Measurements from ENCODE around the gene KIF26B.

The KIF26B gene

DNA sequence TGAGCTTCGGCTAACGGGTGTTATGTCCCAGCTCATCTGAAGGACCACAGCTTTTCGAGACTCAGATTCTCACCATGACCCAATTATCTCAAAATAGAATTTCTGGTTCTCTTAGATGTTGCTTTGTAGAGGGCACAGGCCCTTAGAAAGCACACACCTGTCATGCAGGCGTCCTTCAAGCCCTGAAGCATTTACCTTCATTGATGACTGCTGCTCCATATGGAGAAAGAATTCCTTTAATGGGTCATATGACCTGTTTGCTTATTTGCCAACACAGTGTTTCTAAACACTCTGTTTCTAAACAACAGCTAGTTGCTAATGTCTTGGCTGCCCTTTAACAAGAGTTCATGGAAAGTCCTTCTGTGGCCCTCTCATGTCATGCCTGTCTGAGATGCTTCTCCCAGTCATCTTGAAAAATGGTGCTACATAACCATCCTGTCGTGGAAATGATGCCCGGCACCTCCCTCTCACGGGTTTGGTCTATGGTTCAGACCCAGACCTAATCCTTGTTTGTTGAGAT, 495.7 kb downstream of the KIF26B start:
- no peak overlapping the region for H3K4me3 ChIP-seq (ENCODE audit: low read depth, low read length)
- DNase-seq (ENCODE audit: low read depth), result no peak
- TF ChIP-seq, protein P1, sequence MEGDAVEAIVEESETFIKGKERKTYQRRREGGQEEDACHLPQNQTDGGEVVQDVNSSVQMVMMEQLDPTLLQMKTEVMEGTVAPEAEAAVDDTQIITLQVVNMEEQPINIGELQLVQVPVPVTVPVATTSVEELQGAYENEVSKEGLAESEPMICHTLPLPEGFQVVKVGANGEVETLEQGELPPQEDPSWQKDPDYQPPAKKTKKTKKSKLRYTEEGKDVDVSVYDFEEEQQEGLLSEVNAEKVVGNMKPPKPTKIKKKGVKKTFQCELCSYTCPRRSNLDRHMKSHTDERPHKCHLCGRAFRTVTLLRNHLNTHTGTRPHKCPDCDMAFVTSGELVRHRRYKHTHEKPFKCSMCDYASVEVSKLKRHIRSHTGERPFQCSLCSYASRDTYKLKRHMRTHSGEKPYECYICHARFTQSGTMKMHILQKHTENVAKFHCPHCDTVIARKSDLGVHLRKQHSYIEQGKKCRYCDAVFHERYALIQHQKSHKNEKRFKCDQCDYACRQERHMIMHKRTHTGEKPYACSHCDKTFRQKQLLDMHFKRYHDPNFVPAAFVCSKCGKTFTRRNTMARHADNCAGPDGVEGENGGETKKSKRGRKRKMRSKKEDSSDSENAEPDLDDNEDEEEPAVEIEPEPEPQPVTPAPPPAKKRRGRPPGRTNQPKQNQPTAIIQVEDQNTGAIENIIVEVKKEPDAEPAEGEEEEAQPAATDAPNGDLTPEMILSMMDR (conservative IDR thresholded peaks at IDR 0.05; ENCODE audit: low read depth, low read length), result no peak

DNA sequence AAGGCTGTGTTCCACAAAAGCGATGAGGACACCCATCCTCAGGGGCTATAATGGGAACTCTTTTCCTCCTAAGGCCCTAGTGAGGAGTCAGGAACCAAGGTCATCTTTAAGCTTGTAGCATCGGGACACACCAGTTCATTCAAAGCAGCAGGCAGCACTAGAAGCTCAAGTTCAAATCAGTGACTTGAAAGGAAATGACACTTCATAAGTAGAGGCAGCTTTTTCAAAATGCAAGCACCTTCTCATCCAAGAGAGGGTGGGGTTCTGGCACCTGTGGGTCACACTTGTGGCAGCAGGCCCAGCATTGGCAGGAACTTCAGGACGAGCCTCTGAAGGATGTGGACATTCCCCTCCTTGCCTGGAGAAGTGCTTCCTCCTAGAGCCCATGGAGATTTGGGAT, 496.3 kb downstream of the KIF26B start:
- DNase-seq (ENCODE audit: low read depth), result no peak
- H3K4me3 ChIP-seq (ENCODE audit: low read depth, low read length), result no peak overlapping the region
- TF ChIP-seq, protein P1 (conservative IDR thresholded peaks at IDR 0.05; ENCODE audit: low read depth, low read length), result no peak

DNA sequence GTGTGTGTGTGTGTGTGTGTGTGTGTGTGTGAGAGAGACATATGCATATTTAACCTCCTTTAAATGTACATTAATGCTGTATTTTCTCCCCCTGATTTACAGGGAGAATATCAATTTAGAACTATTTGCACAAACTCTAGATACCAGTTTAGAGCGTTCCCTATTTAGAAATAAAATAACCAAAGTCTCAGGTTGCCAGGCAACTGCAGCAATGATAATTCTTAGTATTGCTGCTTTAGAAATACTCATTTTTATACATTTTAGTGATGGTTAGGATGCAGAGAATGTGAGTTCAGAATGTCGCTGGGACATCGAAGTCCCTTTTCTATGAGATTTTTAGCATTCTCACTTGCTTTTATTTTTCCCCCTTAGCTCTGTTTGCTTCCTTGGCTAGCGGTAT, 497.3 kb downstream of the KIF26B start:
- TF ChIP-seq, protein P1 (conservative IDR thresholded peaks at IDR 0.05; ENCODE audit: low read depth, low read length), result no peak
- H3K4me3 ChIP-seq (ENCODE audit: low read depth, low read length), result no peak overlapping the region
- no peak for DNase-seq (ENCODE audit: low read depth)

GRCh38 chr1:245652660-245653427, 498.1 kb downstream of the KIF26B start:
- no peak for DNase-seq (ENCODE audit: low read depth)
- H3K4me3 ChIP-seq (ENCODE audit: low read depth, low read length), result no peak overlapping the region
- TF ChIP-seq, protein P1 (conservative IDR thresholded peaks at IDR 0.05; ENCODE audit: low read depth, low read length), result no peak

DNA sequence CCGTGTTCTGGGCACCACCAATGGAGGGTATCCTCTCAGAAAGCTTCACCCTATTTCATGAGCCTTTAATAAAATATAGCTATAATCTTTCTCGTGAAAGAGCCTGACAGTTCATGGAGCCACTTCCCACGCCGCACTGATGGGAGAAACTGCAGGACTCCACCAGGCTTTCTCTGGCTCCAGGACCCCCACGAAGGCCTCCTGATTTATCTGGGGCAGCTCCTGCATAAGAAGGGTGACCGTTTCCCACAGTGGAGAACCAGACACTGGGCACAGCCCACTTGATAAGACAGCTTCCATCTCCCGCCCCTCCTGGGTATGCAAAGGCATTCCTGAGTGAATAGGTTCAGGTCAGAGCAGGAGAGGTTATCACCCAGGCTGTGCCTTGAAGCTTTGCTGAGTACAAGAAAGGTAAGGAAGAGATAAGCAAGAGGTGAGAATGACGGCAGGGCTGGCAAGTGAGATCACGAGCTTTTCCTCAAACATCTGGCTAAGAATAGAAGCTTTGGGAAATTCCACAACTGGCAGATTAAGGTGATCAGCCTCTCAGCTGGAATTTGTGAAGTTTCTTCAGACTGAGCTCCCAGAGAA, 499.8 kb downstream of the KIF26B start:
- TF ChIP-seq, protein P1 (conservative IDR thresholded peaks at IDR 0.05; ENCODE audit: low read depth, low read length), result no peak
- no peak for DNase-seq (ENCODE audit: low read depth)
- no peak overlapping the region for H3K4me3 ChIP-seq (ENCODE audit: low read depth, low read length)

DNA sequence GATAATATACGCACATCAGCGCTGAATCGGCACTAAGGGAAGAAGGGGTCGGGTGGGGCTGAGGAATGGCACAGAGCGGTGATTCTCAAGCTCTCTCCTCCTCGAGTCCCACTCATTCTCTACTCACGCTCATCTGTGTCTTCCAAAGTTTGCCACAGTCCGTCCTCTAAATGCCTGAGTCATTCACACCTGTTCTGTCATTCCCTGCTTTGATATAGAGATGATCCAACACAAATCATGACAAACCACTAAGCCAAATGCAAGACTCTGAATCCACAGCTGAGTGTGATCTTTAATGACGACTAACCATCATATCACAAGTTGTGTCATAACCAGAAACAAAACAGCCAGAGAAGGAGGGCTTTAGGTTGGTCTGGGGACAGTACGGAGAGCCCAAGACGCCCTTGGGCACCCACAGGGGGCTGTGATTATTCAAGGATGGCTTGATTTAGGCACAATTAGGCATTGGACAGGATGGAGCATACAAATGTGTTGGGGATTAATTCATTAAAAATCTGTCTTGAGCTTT, 501.5 kb downstream of the KIF26B start:
- TF ChIP-seq, protein P1 (conservative IDR thresholded peaks at IDR 0.05; ENCODE audit: low read depth, low read length), result no peak
- H3K4me3 ChIP-seq (ENCODE audit: low read depth, low read length), result no peak overlapping the region
- no peak for DNase-seq (ENCODE audit: low read depth)
